Suprapubic skin (tissue), 4 donors: ENCODE measurements around the gene SRPX. TPM values are rescaled to one million over a fixed set of nuclear protein-coding genes. Genes with fewer than 3 reads are reported as not detected.

ENCODE experiments used
- DNase-seq, 2 donors: peaks; one replicate each; pipeline ENCODE4 v3.0.0-alpha.2; 2019; ENCODE audit warnings: low spot score in 2 of 2
- H3K27ac ChIP-seq: fragments of 200-600 bp; sonication (generic); one replicate; pipeline ENCODE4 v1.5.1; 2019
- H3K27me3 ChIP-seq: fragments of 200-600 bp; sonication (generic); one replicate; pipeline ENCODE4 v1.5.1; 2019
- H3K36me3 ChIP-seq: fragments of 200-600 bp; sonication (generic); one replicate; pipeline ENCODE4 v1.5.1; 2019
- H3K4me1 ChIP-seq: fragments of 200-600 bp; sonication (generic); one replicate; pipeline ENCODE4 v1.5.1; 2019
- H3K4me3 ChIP-seq: fragments of 200-600 bp; sonication (generic); one replicate; pipeline ENCODE4 v1.5.1; 2019; ENCODE audit warnings: mild to moderate bottlenecking
- H3K9me3 ChIP-seq: fragments of 200-600 bp; sonication (generic); one replicate; pipeline ENCODE4 v1.5.1; 2019
- EP300 ChIP-seq: sonication (generic); formaldehyde crosslinking; IDR thresholded peaks from one replicate; pipeline ENCODE4 v1.6.1; 2017; ENCODE audit warnings: antibody characterized with exemption
- POLR2A ChIP-seq, 2 donors: fragments of 450-650 bp; IDR thresholded peaks; one replicate each; pipeline ENCODE4 v1.6.1; 2017; ENCODE audit warnings: antibody characterized with exemption in 2 of 2, mild to moderate bottlenecking in 2 of 2, moderate library complexity in 2 of 2
- POLR2AphosphoS5 ChIP-seq, 3 donors: sonication (generic); formaldehyde crosslinking; IDR thresholded peaks; one replicate each; pipeline ENCODE4 v1.6.1; 2017; ENCODE audit warnings: antibody characterized with exemption in 3 of 3
- WGBS: methylation state at CpG from one replicate; pipeline ENCODE4 v1.1.5; 2018; 5-methylcytosine and 5-hydroxymethylcytosine counted together
- total RNA-seq, 4 donors: library from RNA; depleted of rRNA; stranded (reverse); fragments of >200 nt; gene quantifications; one replicate each; pipeline ENCODE4 v1.1.0, GENCODE V29; 2016
- TF ChIP-seq, protein P1 (sequence below), 2 donors: fragments of 200-600 bp in 1 of 2; fragments of 450-650 bp in 1 of 2; sonication (generic) in 1 of 2; IDR thresholded peaks; one replicate each; pipeline ENCODE4 v1.5.1; 2016 to 2019; ENCODE audit warnings: antibody characterized with exemption in 2 of 2, mild to moderate bottlenecking in 1 of 2, moderate library complexity in 1 of 2

Gene SRPX
- total RNA-seq, 4 donors from 2014 or later, result 18.4 to 46.5 (median 36.4) TPM

DNA sequence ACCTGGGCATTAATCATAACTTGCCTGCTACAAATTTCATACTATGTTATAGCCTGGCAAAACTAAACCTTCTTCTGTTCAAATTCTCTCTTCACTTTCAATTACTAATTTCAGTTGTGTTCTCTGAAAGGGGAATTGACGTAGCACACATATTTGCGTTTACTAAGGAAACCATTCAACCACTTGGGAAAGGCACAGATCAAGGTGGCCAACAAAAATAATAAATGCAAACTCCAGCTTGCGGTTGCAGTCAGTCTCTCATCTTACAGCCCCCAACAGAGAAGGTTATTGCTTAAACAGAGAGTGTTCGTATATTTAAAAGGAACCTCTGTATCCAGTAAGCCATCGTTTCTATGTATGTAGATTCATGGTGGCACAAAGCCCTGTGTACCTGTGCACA is 4.0 kb downstream of the SRPX start:
- H3K27me3 ChIP-seq, result no peaks in the 10 kb centered on the region
- no peaks in the 10 kb centered on the region for H3K9me3 ChIP-seq
- TF ChIP-seq, protein P1, sequence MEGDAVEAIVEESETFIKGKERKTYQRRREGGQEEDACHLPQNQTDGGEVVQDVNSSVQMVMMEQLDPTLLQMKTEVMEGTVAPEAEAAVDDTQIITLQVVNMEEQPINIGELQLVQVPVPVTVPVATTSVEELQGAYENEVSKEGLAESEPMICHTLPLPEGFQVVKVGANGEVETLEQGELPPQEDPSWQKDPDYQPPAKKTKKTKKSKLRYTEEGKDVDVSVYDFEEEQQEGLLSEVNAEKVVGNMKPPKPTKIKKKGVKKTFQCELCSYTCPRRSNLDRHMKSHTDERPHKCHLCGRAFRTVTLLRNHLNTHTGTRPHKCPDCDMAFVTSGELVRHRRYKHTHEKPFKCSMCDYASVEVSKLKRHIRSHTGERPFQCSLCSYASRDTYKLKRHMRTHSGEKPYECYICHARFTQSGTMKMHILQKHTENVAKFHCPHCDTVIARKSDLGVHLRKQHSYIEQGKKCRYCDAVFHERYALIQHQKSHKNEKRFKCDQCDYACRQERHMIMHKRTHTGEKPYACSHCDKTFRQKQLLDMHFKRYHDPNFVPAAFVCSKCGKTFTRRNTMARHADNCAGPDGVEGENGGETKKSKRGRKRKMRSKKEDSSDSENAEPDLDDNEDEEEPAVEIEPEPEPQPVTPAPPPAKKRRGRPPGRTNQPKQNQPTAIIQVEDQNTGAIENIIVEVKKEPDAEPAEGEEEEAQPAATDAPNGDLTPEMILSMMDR (IDR thresholded peaks at IDR 0.05), result no peak
- TF ChIP-seq EP300 (no peak), POLR2AphosphoS5 (IDR thresholded peaks at IDR 0.05) (no peak), POLR2A (IDR thresholded peaks at IDR 0.05) (no peak)
- 78% methylated on average over 5 of the region's 5 CpGs for WGBS
- H3K4me3 ChIP-seq, result no peak overlapping the region
- H3K4me1 ChIP-seq, result peaks cover 13% of the 10 kb centered on the region
- H3K36me3 ChIP-seq, result no peaks in the 10 kb centered on the region
- no peak overlapping the region for H3K27ac ChIP-seq
- no peak for DNase-seq

DNA sequence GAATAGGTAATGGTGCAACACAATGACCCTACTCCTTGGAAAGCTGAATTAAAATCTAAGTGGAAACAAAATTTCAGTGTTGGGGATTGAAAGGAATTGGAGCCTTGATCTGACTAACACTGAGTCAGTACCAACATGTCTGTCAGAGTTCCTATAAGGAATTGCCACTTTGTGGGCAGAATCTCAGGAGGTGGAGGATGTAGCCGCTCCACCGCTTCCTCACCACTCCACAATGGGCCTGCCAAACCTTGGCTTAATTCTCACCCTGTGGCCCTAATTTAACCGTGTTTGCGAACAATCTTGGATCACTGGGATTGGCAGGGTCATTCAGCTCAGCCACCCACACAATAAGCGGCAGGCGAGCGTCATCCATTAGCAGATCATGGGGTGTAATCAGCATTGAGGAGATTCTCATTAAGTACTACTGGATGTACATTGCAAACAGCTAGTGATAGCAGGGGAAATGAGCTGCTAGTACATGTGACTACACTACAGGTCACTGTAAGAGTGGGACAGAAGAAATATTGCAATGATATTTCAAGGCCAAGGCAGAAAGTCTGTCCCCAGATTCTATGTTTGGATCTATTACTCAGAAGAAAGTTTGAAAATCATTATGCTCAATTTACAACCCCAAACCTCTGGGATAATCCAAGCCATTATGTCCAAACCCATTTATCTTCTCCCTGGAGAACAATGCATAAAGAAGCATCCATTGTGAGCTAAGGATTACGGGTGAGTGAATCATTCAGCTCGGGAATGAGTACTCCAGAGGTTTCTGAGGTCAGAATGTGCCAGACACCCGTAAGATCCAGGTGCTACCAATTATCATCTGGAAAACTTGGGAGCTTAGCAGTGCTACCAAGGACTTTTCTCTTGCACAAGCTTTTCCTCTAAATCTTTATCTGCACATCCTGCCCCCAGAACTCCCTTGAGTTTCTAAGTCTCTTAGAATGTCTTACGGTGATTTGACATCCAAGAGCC is 5.8 kb downstream of the SRPX start:
- Histone ChIP-seq H3K36me3 (no peaks in the 10 kb centered on the region), H3K27me3 (no peaks in the 10 kb centered on the region), H3K9me3 (no peaks in the 10 kb centered on the region), H3K4me3 (no peak overlapping the region), H3K27ac (peak overlapping the region; percentile 45), H3K4me1 (peaks cover 8% of the 10 kb centered on the region)
- WGBS, result 68% methylated on average over 11 of the region's 11 CpGs
- no peak for TF ChIP-seq EP300
- TF ChIP-seq POLR2AphosphoS5 (IDR thresholded peaks at IDR 0.05), result no peak
- TF ChIP-seq POLR2A (IDR thresholded peaks at IDR 0.05), result no peak
- TF ChIP-seq, protein P1 (IDR thresholded peaks at IDR 0.05), result no peak
- DNase-seq, result no peak

DNA sequence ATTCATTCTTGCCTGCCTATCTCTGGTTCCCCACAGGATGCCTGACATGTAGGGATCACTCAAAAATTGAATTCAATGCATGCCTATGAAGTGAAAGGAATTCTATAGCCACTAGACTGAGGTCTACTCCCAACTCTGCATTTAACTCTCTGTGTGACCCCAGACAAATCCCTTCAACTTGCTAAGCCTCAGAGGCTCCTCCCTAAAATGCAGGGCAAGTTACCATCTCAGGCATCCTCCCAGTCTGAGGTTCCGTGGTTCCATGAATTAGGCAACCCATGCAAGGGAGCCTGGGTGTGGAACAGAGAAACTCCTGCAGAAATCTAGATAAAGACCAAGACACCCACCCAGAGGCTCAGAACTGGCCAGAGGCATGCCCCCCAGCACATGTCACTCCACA is 6.6 kb downstream of the SRPX start:
- WGBS, result no CpG with 5 or more reads among the region's 1 CpG
- no peak overlapping the region for H3K4me3 ChIP-seq

DNA sequence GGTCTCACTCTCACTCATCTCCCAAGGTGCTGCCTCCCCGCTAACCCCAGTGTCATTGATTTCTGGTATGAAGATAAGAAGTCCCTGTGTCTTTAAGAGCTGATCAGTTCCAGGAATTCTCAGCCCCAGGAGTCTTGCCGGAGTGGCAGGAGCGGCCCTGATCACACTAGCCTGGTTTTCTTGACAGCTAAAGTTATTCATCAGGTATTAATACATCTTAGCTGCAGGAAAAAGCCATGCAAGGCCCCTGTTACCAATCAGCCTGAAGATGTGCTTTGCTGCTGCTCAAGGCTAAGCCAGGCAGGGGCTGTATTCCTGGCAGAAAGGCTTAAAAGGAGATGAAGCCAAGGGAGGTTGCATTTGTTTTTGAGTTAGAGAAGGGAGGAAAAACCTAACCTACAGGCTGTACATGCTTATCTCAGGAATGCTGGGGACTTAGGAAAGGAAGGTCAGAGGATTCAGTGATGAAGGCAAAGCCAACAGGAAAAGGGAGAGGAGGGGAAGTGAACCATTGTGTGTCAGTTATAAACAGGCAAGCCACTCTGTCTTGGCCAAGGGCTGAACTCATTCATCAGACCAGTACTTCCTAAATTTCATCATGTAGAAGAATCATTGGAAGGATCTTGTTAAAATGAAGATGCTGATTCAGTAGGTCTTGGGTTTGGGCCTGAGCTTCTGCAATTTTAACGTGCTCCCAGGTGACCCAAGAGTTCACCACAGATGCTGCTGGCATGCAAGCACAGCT is 8.6 kb downstream of the SRPX start:
- H3K36me3 ChIP-seq, result no peaks in the 10 kb centered on the region
- no peak for DNase-seq
- WGBS, result 48% methylated on average over 4 of the region's 4 CpGs

More for the DNA sequence above, 6.6 kb downstream of the SRPX start:
- no peaks in the 10 kb centered on the region for H3K36me3 ChIP-seq
- H3K27me3 ChIP-seq, result no peaks in the 10 kb centered on the region
- no peak overlapping the region for H3K27ac ChIP-seq
- no peak for DNase-seq
- no peak for TF ChIP-seq POLR2AphosphoS5 (IDR thresholded peaks at IDR 0.05)
- no peak for TF ChIP-seq POLR2A (IDR thresholded peaks at IDR 0.05)
- TF ChIP-seq, protein P1 (IDR thresholded peaks at IDR 0.05), result no peak
- TF ChIP-seq EP300, result no peak
- H3K9me3 ChIP-seq, result no peaks in the 10 kb centered on the region
- H3K4me1 ChIP-seq, result peaks cover 3% of the 10 kb centered on the region

More for the DNA sequence above, 8.6 kb downstream of the SRPX start:
- H3K9me3 ChIP-seq, result no peaks in the 10 kb centered on the region
- no peak overlapping the region for H3K4me3 ChIP-seq
- H3K4me1 ChIP-seq, result peaks cover 3% of the 10 kb centered on the region
- no peak overlapping the region for H3K27ac ChIP-seq
- no peak for TF ChIP-seq EP300
- TF ChIP-seq POLR2AphosphoS5 (IDR thresholded peaks at IDR 0.05), result no peak
- no peak for TF ChIP-seq POLR2A (IDR thresholded peaks at IDR 0.05)
- TF ChIP-seq, protein P1 (IDR thresholded peaks at IDR 0.05), result no peak
- no peaks in the 10 kb centered on the region for H3K27me3 ChIP-seq
